Neuronal stem cell (in vitro differentiated cells): ENCODE measurements around the gene SORCS1.
"Not testable (repeated sequence)": the region's sequence is repeated elsewhere in the genome, so short reads cannot be mapped to it uniquely, and the experiment has no call there.

ENCODE experiments used
- DNase-seq: peaks from one replicate; pipeline ENCODE4 v3.0.0-alpha.2; 2013; ENCODE audit warnings: low spot score
- H2AFZ ChIP-seq: one replicate; pipeline ENCODE4 v1.6.1; 2013; ENCODE audit warnings: mild to moderate bottlenecking, low read length, inconsistent platforms
- H2AK5ac ChIP-seq: 2 replicates; pipeline ENCODE4 v1.6.1; 2013; ENCODE audit warnings: low read depth, mild to moderate bottlenecking, inconsistent platforms, low read length, moderate library complexity, mixed read lengths
- H2BK120ac ChIP-seq: 2 replicates; pipeline ENCODE4 v1.6.1; 2013; ENCODE audit warnings: low read depth, mild to moderate bottlenecking, inconsistent platforms, low read length, moderate library complexity, mixed read lengths
- H2BK12ac ChIP-seq: one replicate; pipeline ENCODE4 v1.6.1; 2013; ENCODE audit warnings: low read length, inconsistent platforms
- H2BK15ac ChIP-seq: 2 replicates; pipeline ENCODE4 v1.6.1; 2013; ENCODE audit warnings: mild to moderate bottlenecking, low read length, inconsistent platforms, mixed read lengths
- H2BK5ac ChIP-seq: one replicate; pipeline ENCODE4 v1.6.1; 2013; ENCODE audit warnings: inconsistent platforms, mild to moderate bottlenecking, low read length, moderate library complexity
- H3K14ac ChIP-seq: one replicate; pipeline ENCODE4 v1.6.1; 2013; ENCODE audit warnings: low read length, inconsistent platforms
- H3K18ac ChIP-seq: 2 replicates; pipeline ENCODE4 v1.6.1; 2013; ENCODE audit warnings: low read length, inconsistent platforms
- H3K23ac ChIP-seq: 2 replicates; pipeline ENCODE4 v1.6.1; 2013; ENCODE audit warnings: low read depth, mild to moderate bottlenecking, mixed read lengths, low read length, inconsistent platforms; ENCODE audit not compliant: poor library complexity
- H3K27ac ChIP-seq: replicated peaks from 3 replicates; pipeline ENCODE4 v1.5.1; 2013; ENCODE audit warnings: low read length, inconsistent platforms
- H3K27me3 ChIP-seq, 3 experiments: 2 replicates each; pipeline ENCODE4 v1.6.1; 2013; ENCODE audit warnings: low read length in 3 of 3, mild to moderate bottlenecking in 2 of 3, inconsistent platforms in 1 of 3, low read depth in 1 of 3, mixed read lengths in 1 of 3, moderate library complexity in 1 of 3; ENCODE audit not compliant: control insufficient read depth in 3 of 3, insufficient read depth in 3 of 3
- H3K36me3 ChIP-seq, 2 donors: replicated peaks in 1 of 2; 2 replicates each; pipeline ENCODE4 v1.6.1; 2013; ENCODE audit warnings: low read length in 2 of 2; ENCODE audit not compliant: control insufficient read depth in 2 of 2, insufficient read depth in 2 of 2
- H3K4ac ChIP-seq: 2 replicates; pipeline ENCODE4 v1.6.1; 2013; ENCODE audit warnings: inconsistent platforms, mild to moderate bottlenecking, low read length, moderate library complexity
- H3K4me1 ChIP-seq, 2 donors: 1 replicate in 1 of 2; 2 replicates in 1 of 2; pipeline ENCODE4 v1.6.1; 2013; ENCODE audit warnings: low read length in 2 of 2, low read depth in 1 of 2; ENCODE audit not compliant: control insufficient read depth in 2 of 2, insufficient read depth in 1 of 2
- H3K4me2 ChIP-seq: one replicate; pipeline ENCODE4 v1.6.1; 2013; ENCODE audit warnings: mild to moderate bottlenecking, low read length, inconsistent platforms; ENCODE audit not compliant: insufficient read depth, poor library complexity, severe bottlenecking
- H3K4me3 ChIP-seq, 2 donors: 2 replicates each; pipeline ENCODE4 v1.5.1; 2013; ENCODE audit warnings: low read length in 2 of 2, mild to moderate bottlenecking in 2 of 2, inconsistent platforms in 1 of 2, moderate library complexity in 1 of 2
- H3K79me1 ChIP-seq: one replicate; pipeline ENCODE4 v1.6.1; 2013; ENCODE audit warnings: low read depth, mild to moderate bottlenecking, inconsistent platforms, low read length, moderate library complexity
- H3K9ac ChIP-seq: one replicate; pipeline ENCODE4 v1.6.1; 2013; ENCODE audit warnings: mild to moderate bottlenecking, low read depth, low read length, inconsistent platforms; ENCODE audit not compliant: poor library complexity
- H3K9me3 ChIP-seq, 2 donors: replicated peaks in 1 of 2; 2 replicates each; pipeline versions ENCODE3 to v1.6.1; 2013; ENCODE audit warnings: low read length in 2 of 2, mild to moderate bottlenecking in 2 of 2, inconsistent platforms in 1 of 2, low read depth in 1 of 2, mixed read lengths in 1 of 2, moderate library complexity in 1 of 2; ENCODE audit not compliant: control insufficient read depth in 2 of 2, insufficient read depth in 1 of 2
- H4K8ac ChIP-seq: one replicate; pipeline ENCODE4 v1.6.1; 2013; ENCODE audit warnings: low read depth, mild to moderate bottlenecking, inconsistent platforms, low read length, moderate library complexity
- H4K91ac ChIP-seq: one replicate; pipeline ENCODE4 v1.6.1; 2013; ENCODE audit warnings: low read length, low read depth, mild to moderate bottlenecking, inconsistent platforms; ENCODE audit not compliant: poor library complexity
- WGBS, 2 donors: extraction: QIAGEN DNeasy Blood & Tissue Kit; methylation state at CpG; one replicate each; pipeline ENCODE4 v1.1.7; 2013; ENCODE audit warnings: missing lambda C conversion rate in 2 of 2, mixed read lengths in 1 of 2; ENCODE audit not compliant: insufficient read length in 2 of 2, insufficient replicate concordance in 1 of 2; ENCODE audit errors: extremely low coverage in 2 of 2; 5-methylcytosine and 5-hydroxymethylcytosine counted together

The SORCS1 gene

GRCh38 chr10:107031931-107032699 is 132.4 kb downstream of the SORCS1 start:
- Histone ChIP-seq H3K23ac (no peak overlapping the region), H2BK12ac (no peak overlapping the region), H4K91ac (no peak overlapping the region), H3K79me1 (no peaks in the 10 kb centered on the region), H3K4me1 (peaks cover 0 to 6% of the 10 kb centered on the region in 2 donors), H3K9me3 (no peaks in the 10 kb centered on the region), H3K27me3 (no peaks in the 10 kb centered on the region), H2AFZ (no peak overlapping the region), H3K4me3 (no peak overlapping the region), H2AK5ac (no peak overlapping the region), H3K27ac (no peak overlapping the region), H3K4me2 (no peak overlapping the region), H2BK5ac (no peak overlapping the region), H2BK15ac (no peak overlapping the region), H3K4ac (no peak overlapping the region), H2BK120ac (no peak overlapping the region), H3K18ac (no peak overlapping the region), H3K14ac (no peak overlapping the region), H4K8ac (no peak overlapping the region), H3K36me3 (no peaks in the 10 kb centered on the region), H3K9ac (no peak overlapping the region)
- DNase-seq = no peak
- WGBS, 2 donors = no CpG with 5 or more reads among the region's 5 CpGs

- no peak for DNase-seq
- no CpG with 5 or more reads among the region's 2 CpGs for WGBS, 2 donors
- H3K9ac ChIP-seq = no peak overlapping the region
Observed at GRCh38 chr10:107028236-107028635, 136.3 kb downstream of the SORCS1 start.

GRCh38 chr10:107025676-107026075 is 138.8 kb downstream of the SORCS1 start:
- no peak overlapping the region for H4K8ac ChIP-seq
- no peak overlapping the region for H3K4me2 ChIP-seq
- H2BK5ac ChIP-seq = no peak overlapping the region
- H3K4ac ChIP-seq = no peak overlapping the region
- H3K79me1 ChIP-seq = no peaks in the 10 kb centered on the region
- no peak overlapping the region for H2BK12ac ChIP-seq
- H2BK15ac ChIP-seq = no peak overlapping the region
- no peak overlapping the region for H3K4me3 ChIP-seq
- H3K9me3 ChIP-seq = no peaks in the 10 kb centered on the region
- no peak overlapping the region for H3K14ac ChIP-seq
- no CpG with 5 or more reads among the region's 4 CpGs for WGBS, 2 donors
- no peak overlapping the region for H3K27ac ChIP-seq
- no peak overlapping the region for H2AFZ ChIP-seq
- no peak overlapping the region for H2AK5ac ChIP-seq
- H3K18ac ChIP-seq = no peak overlapping the region
- no peak overlapping the region for H2BK120ac ChIP-seq
- peaks cover 0 to 7% of the 10 kb centered on the region in 2 donors for H3K4me1 ChIP-seq
- no peak overlapping the region for H3K9ac ChIP-seq
- no peak overlapping the region for H3K23ac ChIP-seq
- no peaks in the 10 kb centered on the region for H3K27me3 ChIP-seq
- no peaks in the 10 kb centered on the region for H3K36me3 ChIP-seq
- DNase-seq = no peak
- H4K91ac ChIP-seq = no peak overlapping the region

More at GRCh38 chr10:107028236-107028635, 136.3 kb downstream of the SORCS1 start:
- no peak overlapping the region for H2AFZ ChIP-seq
- no peak overlapping the region for H4K91ac ChIP-seq
- H3K9me3 ChIP-seq = no peaks in the 10 kb centered on the region
- no peak overlapping the region for H3K4me2 ChIP-seq
- no peak overlapping the region for H3K23ac ChIP-seq
- H3K4me3 ChIP-seq = no peak overlapping the region
- H3K18ac ChIP-seq = no peak overlapping the region
- no peaks in the 10 kb centered on the region for H3K79me1 ChIP-seq
- no peak overlapping the region for H2BK120ac ChIP-seq
- no peak overlapping the region for H3K27ac ChIP-seq
- H3K36me3 ChIP-seq = no peaks in the 10 kb centered on the region
- H4K8ac ChIP-seq = no peak overlapping the region
- H2BK12ac ChIP-seq = no peak overlapping the region
- no peak overlapping the region for H2BK15ac ChIP-seq
- no peak overlapping the region for H2AK5ac ChIP-seq
- no peak overlapping the region for H3K14ac ChIP-seq
- no peak overlapping the region for H2BK5ac ChIP-seq
- peaks cover 0 to 7% of the 10 kb centered on the region in 2 donors for H3K4me1 ChIP-seq
- H3K27me3 ChIP-seq = no peaks in the 10 kb centered on the region
- no peak overlapping the region for H3K4ac ChIP-seq

GRCh38 chr10:107024033-107024432 is 140.5 kb downstream of the SORCS1 start:
- H3K4ac ChIP-seq, H3K4me2 ChIP-seq, H3K4me1 ChIP-seq, H3K9ac ChIP-seq, H2BK12ac ChIP-seq, DNase-seq, H2AFZ ChIP-seq, H2BK120ac ChIP-seq, H4K91ac ChIP-seq, H3K23ac ChIP-seq, H3K18ac ChIP-seq, H3K36me3 ChIP-seq, H2BK15ac ChIP-seq, H2AK5ac ChIP-seq, H3K4me3 ChIP-seq, H3K27me3 ChIP-seq, H4K8ac ChIP-seq, H3K9me3 ChIP-seq, H3K79me1 ChIP-seq, H2BK5ac ChIP-seq, H3K14ac ChIP-seq, H3K27ac ChIP-seq: not testable (repeated sequence)
- no CpG with 5 or more reads among the region's 3 CpGs for WGBS, 2 donors
